ENCODE measurements around the gene AATK. TPM values are rescaled to one million over a fixed set of nuclear protein-coding genes. Genes with fewer than 3 reads are reported as not detected.

The AATK gene
- total RNA-seq, 1 experiment from 2014 or later = 4.4 TPM

GRCh38 chr17:81171941-81172340 lies 5.9 kb upstream of the AATK start (continued):
- TF ChIP-seq ZBTB33 (IDR thresholded peaks at IDR 0.05; ENCODE audit: extremely low read depth, insufficient replicate concordance, low read length) (no peak), POLR2AphosphoS5 (IDR thresholded peaks at IDR 0.05; ENCODE audit: low read depth, low read length) (no peak), FOSL1 (IDR thresholded peaks at IDR 0.05; ENCODE audit: low read depth) (no peak), SRF (IDR thresholded peaks at IDR 0.05; ENCODE audit: low read depth) (no peak)

- Histone ChIP-seq H3K27me3 (ENCODE audit: insufficient read depth, low read length) (no peaks in the 10 kb centered on the region), H3K4me1 (ENCODE audit: control insufficient read depth in 1 of 2, insufficient read depth in 2 of 2, low read length in 2 of 2) (no peaks in the 10 kb centered on the region), H3K79me2 (ENCODE audit: insufficient read depth, low read length) (no peaks in the 10 kb centered on the region), H3K9me2 (ENCODE audit: insufficient read depth) (no peaks in the 10 kb centered on the region), H2AFZ (ENCODE audit: low read depth, low read length, poor library complexity, severe bottlenecking) (no peak overlapping the region), H4K20me1 (ENCODE audit: insufficient read depth) (no peaks in the 10 kb centered on the region), H3K4me3 (replicated peaks in 1 of 2; ENCODE audit: low read depth in 1 of 2, low read length in 2 of 2) (no peak overlapping the region), H3K4me2 (ENCODE audit: low read length) (no peak overlapping the region), H3K9ac (ENCODE audit: low read length) (no peak overlapping the region), H3K9me3 (ENCODE audit: control insufficient read depth in 1 of 2, insufficient read depth in 1 of 2, low read depth in 1 of 2, low read length in 2 of 2) (peaks cover 0 to 6% of the 10 kb centered on the region in 2 experiments; a peak in 1 of 4 replicates), H3K36me3 (ENCODE audit: control insufficient read depth in 1 of 2, insufficient read depth in 2 of 2, low read length in 2 of 2) (no peaks in the 10 kb centered on the region), H3K27ac (ENCODE audit: low read depth, low read length) (no peak overlapping the region; the same call in 1 of the 2 replicates)
- POLR2A ChIA-PET = no interaction called here
- no peak for DNase-seq (ENCODE audit: low read depth, low spot score)
- RAD21 ChIA-PET (ENCODE audit: low non-redundant PET in 1 of 2, low total read pairs in 2 of 2, uncharacterized antibody in 2 of 2, unreplicated experiment in 2 of 2) = no interaction called here
- BruUV-seq (replicated peaks) = no TSS peak
- intact Hi-C loops (cut with micrococcal nuclease) = no loop called here
- ATAC-seq = no peak
- CTCF ChIA-PET = interaction anchor here (0.6 kb wide), 1 partner anchor 553 kb away, joined by 5 read pairs; no protein-coding TSS in a partner anchor
- TF ChIP-seq, protein P1, sequence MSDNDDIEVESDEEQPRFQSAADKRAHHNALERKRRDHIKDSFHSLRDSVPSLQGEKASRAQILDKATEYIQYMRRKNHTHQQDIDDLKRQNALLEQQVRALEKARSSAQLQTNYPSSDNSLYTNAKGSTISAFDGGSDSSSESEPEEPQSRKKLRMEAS (IDR thresholded peaks at IDR 0.05) = no peak
- TF ChIP-seq ATF3 (IDR thresholded peaks at IDR 0.05) (no peak), ELF1 (IDR thresholded peaks at IDR 0.05; ENCODE audit: borderline replicate concordance, low read depth) (no peak), POLR2A (IDR thresholded peaks at IDR 0.05; ENCODE audit: borderline replicate concordance, extremely low read depth, insufficient read depth, insufficient read length) (no peak), EZH2 (IDR thresholded peaks at IDR 0.05) (no peak), ZNF274 (IDR thresholded peaks at IDR 0.05; ENCODE audit: low read depth, low read length) (no peak), TCF7L2 (IDR thresholded peaks at IDR 0.05; ENCODE audit: borderline replicate concordance, extremely low read depth, insufficient read depth, insufficient read length) (no peak), CTCF (IDR thresholded peaks at IDR 0.05 in 2 of 3, conservative IDR thresholded peaks at IDR 0.05 in 1 of 3; ENCODE audit: borderline replicate concordance in 1 of 3, insufficient read depth in 1 of 3, low read depth in 2 of 3, low read length in 2 of 3) (no peak), RAD21 (IDR thresholded peaks at IDR 0.05; ENCODE audit: low read depth) (no peak), REST (IDR thresholded peaks at IDR 0.05; ENCODE audit: low read depth) (no peak)
Observed at GRCh38 chr17:81170727-81171494, 4.9 kb upstream of the AATK start.

Data from HCT116 (cell line).